PC-9 (cell line): ENCODE results near the gene AFF4. TPM values are rescaled to one million over a fixed set of nuclear protein-coding genes. Genes with fewer than 3 reads are reported as not detected.

Experiments
- BruUV-seq: library from RNA; stranded (reverse); fragments of 400-500 nt; replicated peaks from 2 replicates; lab custom pipeline; 2021; lab: Mats Ljungman, UMichigan
- CTCF ChIA-PET: fragments of 300-600 bp; sonication (Branson Sonifier 250); formaldehyde crosslinking; loops from one replicate; lab custom pipeline; 2022; ENCODE audit warnings: antibody characterized with exemption; lab: Charles Lee
- POLR2A ChIA-PET: fragments of 300-600 bp; sonication (Branson Sonifier 250); formaldehyde crosslinking; loops from one replicate; lab custom pipeline; 2022; ENCODE audit warnings: antibody characterized with exemption; ENCODE audit not compliant: unreplicated experiment; lab: Charles Lee
- DNase-seq, 2 experiments: peaks; one replicate each; pipeline versions ENCODE4 v3.0.0 to v3.0.0-alpha.2; 2015 to 2022; ENCODE audit warnings: mixed read lengths in 1 of 2
- H2AFZ ChIP-seq: fragments of 200-600 bp; sonication (generic); 2 replicates; pipeline ENCODE4 v1.8.1; 2017; ENCODE audit warnings: antibody characterized with exemption
- H3F3A ChIP-seq: fragments of 200-600 bp; sonication (generic); 2 replicates; pipeline ENCODE4 v1.8.1; 2017; ENCODE audit warnings: antibody characterized with exemption, mild to moderate bottlenecking, low read depth; ENCODE audit not compliant: insufficient read depth
- H3K27ac ChIP-seq: fragments of 200-600 bp; sonication (generic); 2 replicates; pipeline ENCODE4 v1.6.1; 2016; ENCODE audit warnings: mixed run types
- H3K27me3 ChIP-seq: fragments of 200-600 bp; sonication (generic); 2 replicates; pipeline ENCODE4 v1.6.1; 2016; ENCODE audit warnings: low read depth, mixed run types; ENCODE audit not compliant: insufficient read depth
- H3K36me3 ChIP-seq: fragments of 200-600 bp; sonication (generic); 2 replicates; pipeline ENCODE4 v1.6.1; 2016; ENCODE audit warnings: low read depth, mixed run types
- H3K4me1 ChIP-seq: fragments of 200-600 bp; sonication (generic); replicated peaks from 2 replicates; pipeline ENCODE4 v1.6.1; 2016; ENCODE audit warnings: mixed run types; ENCODE audit not compliant: insufficient read depth
- H3K4me2 ChIP-seq: fragments of 200-600 bp; sonication (generic); 2 replicates; pipeline ENCODE4 v1.6.1; 2017; ENCODE audit warnings: mixed run types
- H3K4me3 ChIP-seq: fragments of 200-600 bp; sonication (generic); 2 replicates; pipeline ENCODE4 v1.6.1; 2016; ENCODE audit warnings: mixed run types
- H3K79me2 ChIP-seq: fragments of 200-600 bp; sonication (generic); 2 replicates; pipeline ENCODE4 v1.6.1; 2017; ENCODE audit warnings: low read depth, mixed run types
- H3K9me2 ChIP-seq: fragments of 200-600 bp; sonication (generic); 2 replicates; pipeline ENCODE4 v1.8.1; 2017; ENCODE audit warnings: mild to moderate bottlenecking; ENCODE audit not compliant: insufficient read depth
- H3K9me3 ChIP-seq: fragments of 200-600 bp; sonication (generic); 2 replicates; pipeline ENCODE4 v1.8.1; 2016; ENCODE audit warnings: low read depth; ENCODE audit not compliant: insufficient read depth
- H4K20me1 ChIP-seq: fragments of 200-600 bp; sonication (generic); 2 replicates; pipeline ENCODE4 v1.8.1; 2017; ENCODE audit not compliant: insufficient read depth
- CTCF ChIP-seq: fragments of 200-600 bp; sonication (generic); conservative IDR thresholded peaks from 2 replicates; pipeline ENCODE4 v1.6.1; 2017; ENCODE audit warnings: mixed run types, antibody characterized with exemption, mild to moderate bottlenecking, moderate library complexity
- EZH2 ChIP-seq: fragments of 200-600 bp; sonication (generic); IDR thresholded peaks from 2 replicates; pipeline ENCODE4 v1.8.0; 2017; ENCODE audit warnings: antibody characterized with exemption, low read depth
- intact Hi-C: fragments of 100-400 bp; cut with micrococcal nuclease; formaldehyde crosslinking; loops from one replicate; pipeline ENCODE4 v1.10.0; 2022; ENCODE audit not compliant: unreplicated experiment
- total RNA-seq: library from RNA; stranded (reverse); gene quantifications from 2 replicates; pipeline ENCODE4 v1.2.3, GENCODE V29; 2021

AFF4 gene
- total RNA-seq, 1 experiment from 2014 or later = 59.5 TPM

GRCh38 chr5:132832612-132833011, 130.8 kb downstream of the AFF4 start:
- TF ChIP-seq EZH2 (no peak), CTCF (no peak)
- no peak for DNase-seq
- H3K79me2 ChIP-seq = peaks cover 17% of the 10 kb centered on the region
- no peaks in the 10 kb centered on the region; the same call in 1 of the 2 replicates for H4K20me1 ChIP-seq
- H3K4me3 ChIP-seq = no peak overlapping the region
- no peak overlapping the region for H3K4me2 ChIP-seq
- H2AFZ ChIP-seq = no peak overlapping the region
- H3F3A ChIP-seq = peaks cover 11% of the 10 kb centered on the region
- no peak overlapping the region for H3K27ac ChIP-seq
- no peaks in the 10 kb centered on the region for H3K27me3 ChIP-seq
- intact Hi-C loops = no loop called here
- H3K9me2 ChIP-seq = no peaks in the 10 kb centered on the region
- peaks cover 30% of the 10 kb centered on the region for H3K4me1 ChIP-seq
- ChIA-PET POLR2A (interaction anchor here (0.7 kb wide), 1 partner anchor 31 kb away, joined by 15 read pairs; no protein-coding TSS in a partner anchor), CTCF (interaction anchor here (0.7 kb wide), 1 partner anchor 373 kb away, joined by 3 read pairs; no protein-coding TSS in a partner anchor)
- H3K9me3 ChIP-seq = no peaks in the 10 kb centered on the region
- H3K36me3 ChIP-seq = no peaks in the 10 kb centered on the region
- no TSS peak for BruUV-seq

- H3K9me3 ChIP-seq = no peaks in the 10 kb centered on the region
Observed at GRCh38 chr5:132831095-132831860, 132.2 kb downstream of the AFF4 start.

More at GRCh38 chr5:132831095-132831860, 132.2 kb downstream of the AFF4 start:
- TSS peak; percentile 73 for BruUV-seq
- TF ChIP-seq CTCF = no peak
- no peak for TF ChIP-seq EZH2
- Histone ChIP-seq H3K27ac (peak overlapping the region; percentile 42; the same call in 1 of the 2 replicates), H3K4me1 (peaks cover 17% of the 10 kb centered on the region), H3K79me2 (peaks cover 17% of the 10 kb centered on the region), H4K20me1 (no peaks in the 10 kb centered on the region; the same call in 1 of the 2 replicates), H3K4me3 (peak overlapping the region; percentile 83; the same call in 1 of the 2 replicates), H3F3A (no peaks in the 10 kb centered on the region), H3K36me3 (no peaks in the 10 kb centered on the region), H2AFZ (peak overlapping the region; percentile 89), H3K9me2 (no peaks in the 10 kb centered on the region), H3K27me3 (no peaks in the 10 kb centered on the region), H3K4me2 (peak overlapping the region; percentile 90)
- DNase-seq = no peak
- ChIA-PET CTCF (interaction anchor here (0.7 to 1.0 kb wide), 2 partner anchors 14 to 34 kb away, joined by 3 to 5 read pairs; partner anchors contain the start of gene GDF9), POLR2A (interaction anchor here (0.5 to 0.6 kb wide), 3 partner anchors 133 to 333 kb away, joined by 3 to 4 read pairs (median 4); no protein-coding TSS in a partner anchor)
- intact Hi-C loops = no loop called here
